T-cell (primary cell): Measurements from ENCODE around the gene POLR2J2. TPM values are rescaled to one million over a fixed set of nuclear protein-coding genes. Genes with fewer than 3 reads are reported as not detected.
"Not testable (repeated sequence)": the region's sequence is repeated elsewhere in the genome, so short reads cannot be mapped to it uniquely, and the experiment has no call there.

Experiments
- ATAC-seq, 4 experiments: fragments of 200-7000 bp in 3 of 4; fragments of 150-1000 bp in 1 of 4; cut with Tn5 transposase; replicated peaks in 1 of 4; 1 replicate in 3 of 4; 2 replicates in 1 of 4; pipeline ENCODE4 v1.10.0; 2021; ENCODE audit warnings: moderate library complexity in 3 of 4, mild to moderate bottlenecking in 2 of 4, moderate number of reproducible peaks in 1 of 4
- CTCF ChIA-PET, 2 donors: fragments of 300-600 bp; sonication (Branson Sonifier 250); formaldehyde crosslinking; loops; one replicate each; lab custom pipeline; 2022; ENCODE audit warnings: antibody characterized with exemption in 2 of 2; lab: Charles Lee
- POLR2A ChIA-PET, 2 donors: fragments of 300-600 bp; sonication (Branson Sonifier 250); formaldehyde crosslinking; loops; one replicate each; lab custom pipeline; 2022; ENCODE audit warnings: antibody characterized with exemption in 2 of 2; lab: Charles Lee
- DNase-seq, 35 experiments: peaks; one replicate each; pipeline versions ENCODE4 v3.0.0 to v3.0.0-alpha.2; 2013 to 2023
- H3K27ac ChIP-seq: one replicate; pipeline ENCODE4 v1.5.1; 2013; ENCODE audit warnings: low read length
- H3K27me3 ChIP-seq, 2 experiments: replicated peaks in 1 of 2; 1 replicate in 1 of 2; 2 replicates in 1 of 2; pipeline versions ENCODE4 v1.6.1 to v1.7.0; 2013; ENCODE audit warnings: low read length in 1 of 2, mixed read lengths in 1 of 2; ENCODE audit not compliant: control insufficient read depth in 2 of 2, insufficient read depth in 2 of 2; ENCODE audit errors: extremely low read depth in 1 of 2
- H3K36me3 ChIP-seq, 2 donors: 1 replicate in 1 of 2; 2 replicates in 1 of 2; pipeline versions ENCODE4 v1.6.1 to v1.7.0; 2013; ENCODE audit warnings: low read length in 1 of 2; ENCODE audit not compliant: control insufficient read depth in 2 of 2, insufficient read depth in 1 of 2; ENCODE audit errors: extremely low read depth in 1 of 2
- H3K4me1 ChIP-seq, 2 experiments: 1 replicate in 1 of 2; 2 replicates in 1 of 2; pipeline versions ENCODE4 v1.6.1 to v1.7.0; 2013; ENCODE audit warnings: low read length in 2 of 2, mixed read lengths in 1 of 2; ENCODE audit not compliant: insufficient read depth in 2 of 2, control insufficient read depth in 1 of 2; ENCODE audit errors: extremely low read depth in 1 of 2
- H3K4me3 ChIP-seq, 2 donors: 1 replicate in 1 of 2; 2 replicates in 1 of 2; pipeline versions ENCODE4 v1.5.1 to v1.7.0; 2013; ENCODE audit warnings: mild to moderate bottlenecking in 2 of 2, low read length in 1 of 2, moderate library complexity in 1 of 2; ENCODE audit not compliant: control insufficient read depth in 1 of 2; ENCODE audit errors: extremely low read depth in 1 of 2
- H3K9me3 ChIP-seq: 2 replicates; pipeline ENCODE4 v1.7.0; 2013
- H3K27ac Mint-ChIP-seq, 2 donors: one replicate each; pipeline ENCODE4 v1.8.0; 2020 to 2021; ENCODE audit warnings: mild to moderate bottlenecking in 2 of 2, mixed read lengths in 2 of 2
- H3K27me3 Mint-ChIP-seq, 2 donors: one replicate each; pipeline ENCODE4 v1.8.0; 2021 to 2022; ENCODE audit warnings: mixed read lengths in 2 of 2
- H3K36me3 Mint-ChIP-seq: one replicate; pipeline ENCODE4 v1.8.0; 2021; ENCODE audit warnings: mixed read lengths
- H3K4me1 Mint-ChIP-seq, 3 donors: one replicate each; pipeline ENCODE4 v1.8.0; 2020 to 2022; ENCODE audit warnings: mixed read lengths in 3 of 3, mild to moderate bottlenecking in 1 of 3
- H3K4me3 Mint-ChIP-seq, 3 donors: one replicate each; pipeline ENCODE4 v1.8.0; 2020 to 2022; ENCODE audit warnings: mild to moderate bottlenecking in 3 of 3, mixed read lengths in 3 of 3, moderate library complexity in 3 of 3
- H3K9me3 Mint-ChIP-seq, 3 donors: one replicate each; pipeline ENCODE4 v1.8.0; 2020 to 2022; ENCODE audit warnings: mixed read lengths in 3 of 3
- WGBS: methylation state at CpG from one replicate; pipeline ENCODE4 v1.1.5; 2013; ENCODE audit warnings: missing lambda C conversion rate; ENCODE audit not compliant: insufficient coverage; 5-methylcytosine and 5-hydroxymethylcytosine counted together
- total RNA-seq, 35 experiments: library from RNA in 6 of 35; stranded (reverse) in 6 of 35; fragments of 120-200 nt in 1 of 35; gene quantifications; one replicate each; pipeline versions ENCODE4 v1.2.1 to v1.2.4 and lab custom pipeline; 2013 to 2026

POLR2J2 gene
- total RNA-seq: 10 to 100 TPM; 20.8 to 70.3 (median 23.8) TPM
- 15.0 TPM for total RNA-seq (2013)
- total RNA-seq (lab: John Stamatoyannopoulos, UW): 0.42 to 4.6 (median 1.9) reads per million in 29 experiments

- H3K9me3 ChIP-seq, H3K9me3 Mint-ChIP-seq, H3K36me3 ChIP-seq, H3K4me1 ChIP-seq, POLR2A ChIA-PET, H3K27ac Mint-ChIP-seq, H3K36me3 Mint-ChIP-seq, H3K4me1 Mint-ChIP-seq, H3K4me3 Mint-ChIP-seq, H3K27me3 Mint-ChIP-seq, H3K27me3 ChIP-seq: not testable (repeated sequence)
- 0% methylated on average over 8 of the region's 63 CpGs for WGBS
- CTCF ChIA-PET: interaction anchor here (0.6 kb wide), 2 partner anchors 78 to 402 kb away, joined by 3 read pairs; partner anchors contain the start of gene FAM185A (in 1 of the 2)
- DNase-seq: peak in 16 of 35 experiments; percentile 0 to 99 (median 82)
- Histone ChIP-seq H3K4me3 (peak within 1 kb of the TSS in 1 of 2 donors; percentile 55), H3K27ac (peak within 1 kb of the TSS; percentile 65)
- ATAC-seq: peak; percentile 70 to 83 (median 77)
Measured at GRCh38 chr7:102671166-102671955, at the start of gene POLR2J2. POLR2J2 (minus strand) TSS chr7:102671663; CDS start chr7:102671601, 62 bp downstream.

GRCh38 chr7:102718491-102718890, 47.0 kb upstream of the POLR2J2 start:
- DNase-seq, H3K4me1 Mint-ChIP-seq, H3K36me3 Mint-ChIP-seq, H3K27ac ChIP-seq, POLR2A ChIA-PET, H3K36me3 ChIP-seq, H3K27me3 ChIP-seq, ATAC-seq, H3K4me3 Mint-ChIP-seq, H3K27ac Mint-ChIP-seq, H3K4me3 ChIP-seq, H3K4me1 ChIP-seq, H3K9me3 ChIP-seq, H3K9me3 Mint-ChIP-seq, CTCF ChIA-PET: not testable (repeated sequence)
- peaks cover 4 to 10% of the 10 kb centered on the region in 2 donors for H3K27me3 Mint-ChIP-seq

- CTCF ChIA-PET, H3K27ac ChIP-seq, H3K9me3 ChIP-seq, H3K27me3 ChIP-seq, H3K27ac Mint-ChIP-seq, H3K36me3 ChIP-seq, POLR2A ChIA-PET, H3K36me3 Mint-ChIP-seq, H3K27me3 Mint-ChIP-seq, H3K4me3 ChIP-seq, H3K4me3 Mint-ChIP-seq, H3K4me1 ChIP-seq, H3K9me3 Mint-ChIP-seq: not testable (repeated sequence)
- ATAC-seq: peak in 3 of 4 experiments; percentile 37 to 80 (median 47)
- H3K4me1 Mint-ChIP-seq: peaks cover 7 to 11% (median 8%) of the 10 kb centered on the region in 3 donors
- DNase-seq: peak in 1 of 35 experiments; percentile 8
- no CpG with 5 or more reads among the region's 3 CpGs for WGBS
Measured at GRCh38 chr7:102715718-102716117, 44.3 kb upstream of the POLR2J2 start.

GRCh38 chr7:102714774-102715522, 43.5 kb upstream of the POLR2J2 start:
- H3K9me3 ChIP-seq, H3K27me3 Mint-ChIP-seq, DNase-seq, ATAC-seq, H3K9me3 Mint-ChIP-seq, CTCF ChIA-PET, H3K4me3 ChIP-seq, H3K27me3 ChIP-seq, H3K36me3 Mint-ChIP-seq, H3K27ac Mint-ChIP-seq, POLR2A ChIA-PET, H3K4me1 ChIP-seq, H3K4me3 Mint-ChIP-seq, H3K27ac ChIP-seq, H3K36me3 ChIP-seq: not testable (repeated sequence)
- WGBS: no CpG with 5 or more reads among the region's 6 CpGs
- H3K4me1 Mint-ChIP-seq: peaks cover 7 to 11% (median 8%) of the 10 kb centered on the region in 3 donors

GRCh38 chr7:102713691-102714080, 42.2 kb upstream of the POLR2J2 start:
- H3K4me3 Mint-ChIP-seq, CTCF ChIA-PET: not testable (repeated sequence)

GRCh38 chr7:102713011-102713690, 41.7 kb upstream of the POLR2J2 start:
- H3K9me3 Mint-ChIP-seq, H3K9me3 ChIP-seq, H3K27me3 ChIP-seq, H3K27me3 Mint-ChIP-seq, CTCF ChIA-PET, POLR2A ChIA-PET, H3K36me3 ChIP-seq, H3K36me3 Mint-ChIP-seq, H3K4me1 ChIP-seq, H3K4me3 ChIP-seq, H3K4me3 Mint-ChIP-seq, H3K27ac ChIP-seq: not testable (repeated sequence)
- ATAC-seq (peak; percentile 58 to 79 (median 72)), DNase-seq (peak in 10 of 35 experiments; percentile 0 to 20 (median 2))
- Mint-ChIP-seq H3K4me1 (peaks cover 7 to 11% (median 8%) of the 10 kb centered on the region in 3 donors), H3K27ac (peak overlapping the region in 1 of 2 donors; percentile 1)
- WGBS: 17% methylated on average over 1 of the region's 5 CpGs

More at GRCh38 chr7:102713691-102714080, 42.2 kb upstream of the POLR2J2 start:
- H3K36me3 Mint-ChIP-seq, H3K4me1 ChIP-seq, H3K4me3 ChIP-seq, H3K36me3 ChIP-seq, POLR2A ChIA-PET, H3K27ac Mint-ChIP-seq, H3K27me3 ChIP-seq, DNase-seq, H3K9me3 Mint-ChIP-seq, H3K27ac ChIP-seq, H3K9me3 ChIP-seq, H3K27me3 Mint-ChIP-seq: not testable (repeated sequence)
- WGBS: no CpG with 5 or more reads among the region's 1 CpG
- peak; percentile 31 to 49 (median 32) for ATAC-seq
- peaks cover 7 to 11% (median 8%) of the 10 kb centered on the region in 3 donors for H3K4me1 Mint-ChIP-seq
